Amniotic epithelial cell (primary cell): ENCODE measurements around the gene JMJD1C.
"Not testable (repeated sequence)": the region's sequence is repeated elsewhere in the genome, so short reads cannot be mapped to it uniquely, and the experiment has no call there.

ENCODE experiments used
- DNase-seq: peaks from one replicate; pipeline ENCODE4 v3.0.0-alpha.2; 2010; ENCODE audit warnings: low read depth

Gene JMJD1C

DNA sequence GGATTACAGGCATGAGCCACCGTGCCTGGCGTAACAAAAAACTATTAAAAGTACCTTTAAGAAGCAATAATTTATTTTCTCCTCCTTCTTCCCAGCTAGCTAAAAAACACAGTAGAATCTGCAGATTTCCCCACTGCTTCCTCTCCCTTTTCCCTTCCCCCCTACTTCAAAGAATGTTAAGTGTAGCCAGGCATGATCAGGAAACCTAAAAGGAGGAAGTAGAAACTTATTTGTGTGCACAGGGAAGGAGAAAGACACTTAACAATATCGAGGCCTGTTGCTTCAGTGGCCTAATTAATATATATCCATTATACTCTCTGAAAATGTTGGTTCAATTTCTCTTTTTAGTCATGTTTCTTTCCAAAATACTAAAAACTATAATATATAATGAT lies 204.9 kb downstream of the JMJD1C start:
- DNase-seq = no peak

DNA sequence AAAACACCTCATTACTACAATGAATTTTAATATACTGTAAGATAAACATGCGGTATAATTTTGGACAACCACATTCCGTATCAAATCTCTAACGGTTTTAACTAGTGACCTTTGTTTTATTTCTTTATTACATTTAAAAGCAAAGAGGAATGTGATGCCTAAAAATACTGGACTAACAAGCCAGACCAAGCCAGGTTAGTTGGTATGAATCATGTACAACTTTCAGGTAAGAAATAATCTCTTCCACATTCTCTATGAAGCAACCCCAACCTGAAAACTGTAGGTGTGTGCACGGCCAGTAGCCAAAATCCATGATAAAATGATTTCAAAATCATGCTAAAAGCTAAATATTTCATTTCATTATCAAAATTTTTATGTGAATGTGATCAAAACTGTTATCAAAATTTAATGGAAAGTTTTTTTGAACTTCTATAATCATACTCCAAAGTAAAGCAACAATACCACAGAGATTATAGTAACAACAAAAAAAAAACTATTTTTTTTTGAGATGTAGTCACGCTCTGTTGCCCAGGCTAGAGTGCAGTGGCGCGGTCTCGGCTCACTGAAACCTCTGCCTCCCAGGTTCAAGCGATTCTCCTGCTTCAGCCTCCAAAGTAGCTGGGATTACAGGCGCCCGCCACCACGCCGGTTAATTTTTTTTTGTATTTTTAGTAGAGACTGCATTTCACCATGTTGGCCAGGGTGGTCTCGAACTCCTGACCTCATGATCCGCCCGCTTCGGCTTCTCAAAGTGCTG lies 205.5 kb downstream of the JMJD1C start:
- no peak for DNase-seq

DNA sequence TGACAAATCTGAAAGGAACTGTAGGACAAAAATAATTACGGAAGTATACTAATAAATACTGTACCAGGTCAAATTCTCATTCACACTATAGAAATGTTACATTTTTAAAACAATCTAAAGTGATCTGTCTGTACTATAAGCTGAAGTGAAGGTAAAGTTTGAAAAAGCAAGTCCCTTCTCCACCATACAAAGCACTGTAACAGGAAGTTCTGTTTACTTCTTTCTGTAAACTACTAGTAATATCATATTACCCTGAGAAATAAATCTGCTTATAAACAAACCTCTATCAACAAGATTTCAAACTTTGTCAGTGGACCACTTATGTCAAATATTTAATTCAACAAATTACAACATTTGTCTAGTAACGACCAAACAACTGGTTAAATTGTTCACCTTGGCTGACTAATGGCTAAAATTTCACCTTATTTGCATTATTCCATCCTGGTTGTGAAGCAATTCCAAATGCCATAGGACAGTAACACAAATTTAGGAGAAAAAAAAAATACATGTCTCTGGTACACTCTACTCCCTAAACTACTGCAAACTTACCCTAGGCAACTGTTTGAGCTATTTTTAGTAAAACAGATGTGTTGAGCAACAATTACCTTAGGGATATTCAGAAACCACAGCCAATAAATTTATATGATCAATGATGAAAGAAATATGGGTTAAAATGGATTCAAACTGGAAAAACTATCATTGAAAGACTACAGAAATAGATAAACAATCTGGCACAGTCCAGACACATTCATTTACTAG lies 206.7 kb downstream of the JMJD1C start:
- no peak for DNase-seq

DNA sequence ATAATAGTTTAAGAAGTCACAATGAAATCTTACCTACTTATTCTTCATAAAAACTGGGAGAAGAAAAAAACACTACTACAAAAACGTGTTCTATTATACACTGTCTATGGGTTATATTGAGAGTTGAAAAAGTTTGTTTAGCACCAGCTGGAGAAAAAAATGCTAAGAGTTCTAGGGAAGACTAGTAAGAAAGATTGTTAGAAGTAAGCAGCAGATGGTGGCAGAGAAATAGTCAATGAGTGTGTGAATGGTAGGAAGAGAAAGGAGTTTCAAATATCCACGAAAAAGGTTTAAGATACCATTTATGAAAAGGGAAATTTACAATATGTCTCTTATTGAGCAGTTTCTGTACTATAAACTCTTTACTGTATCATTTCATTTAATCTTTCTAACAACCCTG lies 208.0 kb downstream of the JMJD1C start:
- DNase-seq = no peak

DNA sequence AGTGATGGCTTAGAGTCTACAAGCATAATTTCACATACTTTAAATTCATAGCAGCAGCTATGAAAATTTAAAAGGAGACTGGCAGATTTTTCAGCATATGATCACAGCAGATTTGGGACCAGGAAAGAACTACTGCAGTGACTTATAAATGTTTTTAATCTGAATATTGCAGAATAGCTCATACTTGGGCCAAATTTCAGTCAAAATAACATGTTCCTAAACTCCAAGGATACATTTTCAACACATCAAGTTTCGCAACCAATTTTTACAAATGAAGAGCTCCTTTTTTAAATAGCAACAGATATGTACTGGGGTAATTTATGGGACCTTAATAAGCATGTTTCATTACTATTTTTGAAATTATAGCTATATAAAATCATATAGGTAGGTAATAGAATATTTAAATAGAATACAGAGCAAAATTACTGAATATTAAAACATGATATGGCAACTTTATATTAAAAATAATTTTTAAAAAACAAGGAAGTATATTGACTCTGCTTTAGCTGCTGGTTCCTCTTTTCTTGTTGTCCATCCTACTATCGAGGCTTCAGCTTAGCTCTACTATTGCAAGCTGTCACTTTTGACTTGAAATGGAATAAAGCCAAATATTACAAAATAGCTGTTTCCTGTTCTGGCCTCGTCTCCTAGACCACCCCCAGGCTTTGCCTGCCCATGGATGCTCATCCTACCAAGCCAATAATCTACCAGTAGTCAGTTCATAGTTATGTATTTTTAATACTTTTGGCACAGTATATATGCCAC lies 209.6 kb downstream of the JMJD1C start:
- peak; percentile 68 for DNase-seq

DNA sequence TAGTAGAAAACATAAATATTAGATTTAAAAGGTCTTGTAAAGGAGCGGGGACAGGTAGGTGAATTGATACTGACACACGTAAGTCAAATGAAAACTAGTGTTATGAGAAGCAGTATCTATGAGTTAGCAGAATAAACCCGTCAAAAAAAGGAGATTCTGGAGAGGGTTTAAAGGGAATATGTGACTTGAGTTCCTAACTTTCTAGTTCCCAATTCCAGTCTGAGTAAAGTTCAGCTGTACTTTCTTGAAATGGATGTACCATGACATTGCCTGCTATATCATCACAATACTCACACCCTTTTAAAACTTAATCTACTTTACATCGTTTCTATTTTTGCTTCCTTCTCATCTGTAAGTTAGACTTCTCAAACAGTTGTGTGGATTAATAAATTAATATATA lies 210.5 kb downstream of the JMJD1C start:
- no peak for DNase-seq

DNA sequence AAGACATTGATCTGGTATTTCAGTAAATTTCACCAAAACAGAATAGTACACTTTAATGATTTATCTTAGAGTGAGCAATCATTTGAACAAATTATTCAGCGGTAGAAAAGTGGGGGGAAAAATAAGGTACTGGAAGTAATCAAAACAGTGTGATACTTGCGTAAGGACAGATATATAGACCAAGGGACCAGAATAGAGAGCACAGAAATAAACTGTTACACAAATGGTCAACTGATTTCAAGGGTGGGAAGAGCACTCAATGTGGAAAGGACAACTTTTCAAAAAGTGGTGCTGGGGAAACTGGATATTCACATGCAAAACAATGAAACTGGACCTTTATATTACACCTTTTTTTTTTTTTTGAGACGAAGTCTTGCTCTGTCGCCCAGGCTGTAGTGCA lies 212.7 kb downstream of the JMJD1C start:
- no peak for DNase-seq

DNA sequence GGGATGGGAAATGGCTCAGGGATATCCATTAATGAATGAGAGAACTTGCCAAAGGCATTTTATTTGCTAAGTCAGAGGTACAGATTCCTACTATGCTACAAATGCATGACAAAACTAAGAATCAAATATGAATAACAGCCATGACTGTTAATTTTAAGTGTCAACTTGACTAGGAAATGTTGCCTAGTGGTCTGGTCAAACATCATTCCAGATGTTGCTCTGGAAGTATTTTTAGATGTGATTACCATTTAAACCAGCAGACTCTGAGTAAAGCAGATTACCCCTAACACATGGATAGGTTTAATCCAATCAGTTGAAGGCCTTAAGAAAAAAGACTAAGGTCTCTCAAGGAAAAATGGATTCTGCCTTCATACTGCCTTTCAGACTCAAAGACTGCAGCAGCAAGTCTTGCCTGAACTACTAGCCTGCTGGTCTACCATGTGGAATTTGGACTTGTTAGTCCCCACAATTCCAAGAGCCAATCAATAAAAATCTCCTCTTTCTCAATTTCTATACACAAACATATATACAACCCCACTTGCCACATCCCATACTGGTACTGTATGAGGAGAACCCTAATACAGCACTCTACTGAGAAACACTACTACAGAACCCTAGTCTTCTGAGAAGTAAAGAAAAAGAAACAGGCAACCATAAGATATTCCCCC lies 213.5 kb downstream of the JMJD1C start:
- no peak for DNase-seq

DNA sequence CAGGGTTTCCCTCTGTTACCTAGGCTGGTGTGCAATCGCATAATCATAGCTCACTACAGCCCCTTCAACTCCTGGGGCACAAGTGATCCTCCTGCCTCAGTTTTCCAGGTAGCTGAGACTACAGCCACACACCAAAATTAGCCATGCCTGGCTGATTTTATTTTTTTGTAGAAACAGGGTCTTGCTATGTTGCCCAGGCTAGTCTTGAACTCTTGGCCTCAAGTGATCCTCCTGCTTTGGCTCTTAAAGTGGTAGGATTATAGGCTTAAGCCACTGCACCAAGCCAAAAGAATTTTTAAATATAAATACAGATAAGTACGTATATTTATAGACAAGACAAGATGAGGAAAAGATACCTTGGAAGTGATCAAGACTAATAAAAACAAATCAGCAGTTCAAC lies 215.7 kb downstream of the JMJD1C start:
- DNase-seq = no peak

DNA sequence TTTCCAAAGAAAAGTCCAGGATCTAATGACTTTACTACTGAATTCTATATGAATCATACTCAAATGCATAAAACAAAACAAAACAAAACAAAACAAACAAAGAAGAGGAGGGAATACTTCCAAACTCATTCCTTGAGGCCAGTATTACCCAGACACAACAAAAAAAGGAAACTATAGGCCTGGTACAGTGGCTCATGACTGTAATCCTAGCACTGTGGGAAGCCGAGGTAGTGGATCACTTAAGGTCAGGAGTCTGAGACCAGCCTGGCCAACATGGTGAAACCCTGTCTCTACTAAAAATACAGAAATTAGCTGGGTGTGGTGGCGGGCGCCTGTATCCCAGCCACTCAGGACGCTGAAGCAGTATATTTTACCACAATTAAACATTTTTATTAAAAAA lies 218.0 kb downstream of the JMJD1C start:
- no peak for DNase-seq

DNA sequence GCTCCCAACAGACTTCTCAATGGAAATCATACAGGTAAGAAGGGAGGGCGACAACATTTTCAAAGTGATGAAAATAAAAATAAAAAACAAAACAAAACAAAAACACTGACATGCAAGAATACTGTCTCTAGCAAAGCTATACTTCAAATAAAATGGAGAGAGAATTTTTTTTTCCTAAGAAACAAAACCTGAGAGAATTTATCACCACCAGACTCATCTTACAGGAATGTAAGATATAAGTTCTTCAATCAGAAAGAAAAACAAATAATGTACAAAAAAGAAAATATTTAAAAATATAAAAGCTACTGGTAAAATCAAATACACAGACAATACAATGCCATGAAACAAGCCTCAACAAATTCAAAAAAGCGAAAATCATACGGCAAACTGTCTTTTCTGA lies 219.4 kb downstream of the JMJD1C start:
- DNase-seq = peak; percentile 10

DNA sequence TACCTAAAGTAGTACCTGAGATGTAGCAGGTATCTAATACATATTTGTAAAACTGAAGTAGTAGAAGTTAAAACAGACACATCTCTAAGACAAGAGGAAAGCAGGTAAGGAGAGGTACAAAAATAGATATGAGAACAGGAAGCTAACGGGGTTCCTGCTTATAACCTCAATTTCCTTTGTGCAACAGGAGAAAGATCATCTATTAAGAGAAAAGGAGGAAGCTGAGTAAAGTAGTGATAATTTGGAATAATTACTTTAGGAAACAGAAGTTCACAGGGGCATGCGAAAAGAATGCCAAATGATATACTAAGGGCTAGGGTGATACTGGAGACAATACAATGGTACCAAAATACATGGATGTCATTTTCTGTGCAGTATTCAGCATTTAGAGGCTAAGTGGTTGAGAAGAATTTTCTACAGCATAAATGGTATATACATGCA lies 223.9 kb downstream of the JMJD1C start:
- no peak for DNase-seq

DNA sequence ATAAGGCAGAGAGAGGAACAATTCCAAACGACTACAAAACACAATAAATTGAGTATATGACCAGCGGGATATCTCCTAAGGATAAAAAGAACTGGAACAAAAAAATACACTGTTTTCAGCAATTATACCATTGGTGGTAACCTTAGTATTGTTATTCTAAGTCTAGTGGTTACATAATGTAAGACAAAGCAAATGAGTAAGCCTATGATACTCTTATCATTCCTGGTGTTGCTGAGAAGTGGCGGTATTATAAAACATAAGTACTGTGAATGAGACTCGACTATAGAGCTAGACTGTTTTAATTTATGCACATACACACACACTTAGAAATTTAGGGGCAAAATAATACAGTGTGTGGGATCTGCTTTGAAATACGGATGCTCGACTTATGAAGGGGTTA lies 225.0 kb downstream of the JMJD1C start:
- DNase-seq = no peak

DNA sequence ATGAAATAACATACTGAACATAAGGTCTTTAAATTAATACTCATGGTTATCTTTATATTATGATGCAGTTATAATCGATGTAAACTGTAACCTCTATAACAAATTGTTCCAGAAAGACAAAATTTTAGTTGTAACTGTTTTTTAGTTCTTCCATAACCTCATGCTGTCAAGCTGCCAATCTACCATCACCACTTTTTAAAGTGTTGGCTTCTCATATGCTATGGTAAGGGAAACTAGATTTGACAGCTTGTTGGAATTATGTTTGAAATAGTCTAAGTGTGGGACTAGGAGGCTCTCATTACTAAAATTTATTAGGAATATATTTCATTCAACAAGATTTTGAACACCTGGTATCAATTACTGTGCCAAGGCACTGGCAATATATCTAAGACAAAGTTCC lies 227.3 kb downstream of the JMJD1C start:
- DNase-seq = no peak

DNA sequence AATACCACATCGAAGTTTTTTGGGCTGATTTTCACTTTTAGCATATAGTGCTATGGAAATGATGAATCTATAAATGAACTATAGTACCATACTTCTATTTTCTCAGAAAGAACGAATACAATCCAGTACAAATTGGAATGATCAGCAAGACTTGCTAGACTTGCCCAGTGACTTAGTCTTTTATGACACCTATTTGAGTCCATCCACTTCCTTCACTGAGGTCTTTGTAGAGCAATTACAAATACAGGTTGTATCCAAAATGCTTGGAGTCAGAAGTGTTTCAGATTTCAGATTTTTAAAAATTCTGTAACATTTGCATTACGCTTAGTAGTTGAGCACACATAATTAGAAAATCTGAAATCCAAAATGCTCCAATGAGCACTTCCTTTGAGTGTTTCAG lies 228.4 kb downstream of the JMJD1C start:
- DNase-seq = no peak

DNA sequence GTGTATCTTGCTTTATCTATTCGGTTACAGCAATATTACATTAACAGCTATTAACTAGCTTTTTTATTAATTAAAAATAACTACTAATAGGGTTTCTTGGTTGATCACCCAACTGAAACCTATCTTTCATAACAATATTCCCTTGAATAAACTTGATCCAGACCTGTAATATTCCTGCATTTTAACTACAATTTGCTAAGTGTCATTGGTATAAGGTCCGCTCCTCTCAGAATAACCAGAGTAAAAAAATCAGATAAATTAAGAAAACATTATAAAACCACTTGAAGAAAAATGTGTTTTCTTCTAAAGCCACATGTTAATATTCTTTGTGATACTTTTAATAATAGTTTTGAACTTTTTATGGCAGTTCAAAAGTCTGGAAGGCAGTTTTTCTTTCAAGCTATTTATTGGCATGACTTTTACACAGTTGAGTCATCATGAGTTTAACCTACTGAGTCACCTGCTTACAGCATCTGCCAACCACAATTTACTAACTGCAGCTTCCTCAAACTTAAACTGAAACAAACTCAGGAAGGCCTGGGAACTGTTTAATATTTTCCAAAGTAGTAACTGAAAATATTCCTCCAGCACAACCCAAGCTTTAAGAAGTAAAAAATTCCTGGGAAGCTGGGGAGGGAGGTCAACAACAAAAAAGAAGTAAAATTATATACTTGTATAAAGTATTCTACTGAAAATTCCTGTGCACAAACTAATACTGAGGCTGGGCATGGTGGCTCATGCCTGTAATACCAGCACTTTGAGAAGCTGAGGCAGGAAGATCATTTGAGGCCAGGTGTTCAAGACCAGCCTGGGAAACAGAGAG lies 229.5 kb downstream of the JMJD1C start:
- DNase-seq = peak; percentile 93

DNA sequence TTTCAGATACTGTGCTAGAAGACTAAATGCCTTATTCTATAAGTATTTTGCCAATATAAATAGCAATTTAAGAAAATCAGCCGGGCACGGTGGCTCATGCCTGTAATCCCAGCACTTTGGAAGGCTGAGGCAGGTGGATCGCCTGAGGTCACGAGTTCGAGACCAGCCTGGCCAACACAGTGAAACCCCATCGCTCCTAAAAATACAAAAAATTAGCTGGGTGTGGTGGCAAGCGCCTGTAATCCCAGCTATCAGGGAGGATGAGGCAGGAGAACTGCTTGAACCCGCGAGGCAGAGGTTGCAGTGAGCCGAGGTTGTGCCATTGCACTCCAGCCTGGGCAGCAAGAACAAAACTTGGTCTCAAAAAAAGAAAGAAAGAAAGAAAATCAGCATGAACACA lies 230.6 kb downstream of the JMJD1C start:
- not testable (repeated sequence) for DNase-seq

DNA sequence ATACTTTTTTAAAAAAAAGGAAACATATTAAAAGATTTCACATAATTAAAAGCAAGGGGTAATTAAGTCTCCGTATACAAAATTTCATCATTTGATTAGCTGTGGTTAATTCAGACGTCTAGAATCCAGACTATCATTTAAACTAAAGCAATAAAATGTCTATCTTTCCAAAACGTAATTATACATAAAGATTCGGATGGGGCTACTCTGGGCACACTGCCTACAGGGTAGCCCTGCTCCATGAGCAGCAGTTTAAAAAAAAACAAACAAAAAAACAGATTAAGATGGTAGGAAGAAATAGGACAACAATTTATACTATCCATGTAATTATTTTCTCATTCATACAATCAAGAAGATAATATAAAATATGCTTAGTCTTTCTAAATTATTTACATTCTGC lies 236.6 kb downstream of the JMJD1C start:
- no peak for DNase-seq

DNA sequence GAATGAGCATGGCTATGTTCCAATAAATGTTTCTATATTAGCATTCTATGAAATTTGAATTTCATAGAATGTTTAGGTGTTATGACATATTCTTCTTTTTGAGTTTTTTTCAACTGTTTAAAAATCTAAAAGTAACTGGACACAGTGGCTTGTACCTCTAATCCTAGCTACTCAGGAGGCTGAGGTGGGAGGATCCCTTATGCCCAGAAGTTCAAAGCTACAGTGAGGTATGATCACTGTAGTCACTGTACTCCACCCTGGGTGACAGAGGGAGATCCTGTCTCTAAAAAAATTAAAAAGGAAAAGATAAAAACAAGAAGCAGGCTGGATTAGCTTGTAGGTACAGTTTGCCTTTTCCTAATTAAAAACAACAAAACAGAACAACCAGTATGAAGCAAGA lies 237.5 kb downstream of the JMJD1C start:
- no peak for DNase-seq

DNA sequence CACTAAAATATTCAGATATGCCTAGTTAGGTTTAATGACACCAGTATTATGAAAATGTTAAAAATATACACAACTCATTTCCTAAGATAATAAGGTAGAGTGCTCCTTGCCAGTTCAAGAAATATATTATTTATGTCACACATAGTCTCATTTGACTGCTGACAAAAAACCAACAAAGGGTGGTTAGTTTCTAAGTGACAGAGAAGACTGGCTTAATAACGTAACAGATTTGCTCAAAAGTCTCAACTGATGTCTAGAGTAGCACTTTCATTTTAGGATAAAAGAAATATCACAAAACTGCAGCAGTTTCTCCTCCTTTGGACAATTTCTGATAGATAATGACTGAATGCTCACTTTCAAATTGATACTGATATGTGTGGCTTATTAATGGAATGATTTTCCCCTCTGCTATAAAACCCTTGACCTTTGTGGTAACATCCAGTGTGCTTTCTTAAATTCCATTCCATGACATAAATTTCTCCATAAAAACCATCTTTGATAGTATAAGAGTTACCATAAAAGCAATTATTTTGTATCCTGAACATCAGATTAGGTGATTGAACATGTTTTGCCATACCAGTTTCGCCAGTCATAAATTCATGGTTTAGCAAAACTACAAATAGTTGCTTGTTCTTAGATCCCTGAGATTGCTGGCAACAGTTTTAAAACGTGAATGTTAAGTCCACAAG lies 238.4 kb downstream of the JMJD1C start:
- no peak for DNase-seq

DNA sequence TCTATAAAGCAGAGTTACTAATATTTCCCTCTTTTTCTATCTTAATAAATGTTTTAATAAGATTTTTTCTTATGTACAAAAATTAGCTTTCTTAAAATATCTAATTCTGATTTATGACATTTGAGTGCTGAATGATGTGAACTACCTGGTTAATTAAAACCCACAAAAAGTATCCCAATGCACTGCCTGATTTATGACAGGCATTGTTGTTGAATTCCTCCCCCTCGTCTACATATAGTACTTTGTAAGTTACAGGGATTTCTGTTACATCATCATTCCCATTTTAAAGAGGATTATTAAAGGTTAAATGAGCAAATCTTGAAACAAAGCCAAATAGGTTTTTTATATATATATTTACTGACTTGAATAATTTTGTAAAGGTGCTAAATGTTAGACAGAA lies 241.5 kb downstream of the JMJD1C start:
- no peak for DNase-seq
